WERI-Rb-1 (cell line): ENCODE data around the gene CTDP1.

Experiments
- DNase-seq: peaks from one replicate; pipeline ENCODE4 v3.0.0-alpha.2; 2020
- H3K27ac ChIP-seq: fragments of 250-450 bp; sonication (Bioruptor Pico); 2 replicates; pipeline ENCODE4 v1.5.1; 2020; ENCODE audit warnings: mild to moderate bottlenecking, moderate library complexity
- H3K27me3 ChIP-seq: fragments of 250-450 bp; sonication (Bioruptor Pico); 2 replicates; pipeline ENCODE4 v1.5.1; 2021; ENCODE audit warnings: mild to moderate bottlenecking, low read depth, moderate library complexity; ENCODE audit not compliant: insufficient read depth, severe bottlenecking
- H3K36me3 ChIP-seq: fragments of 250-450 bp; sonication (Bioruptor Pico); 2 replicates; pipeline ENCODE4 v1.5.1; 2020; ENCODE audit warnings: mild to moderate bottlenecking, moderate library complexity
- H3K4me3 ChIP-seq: 2 replicates; pipeline ENCODE4 v1.5.1; 2011; ENCODE audit warnings: low read depth, mild to moderate bottlenecking, control low read depth, low read length
- H3K9me3 ChIP-seq: fragments of 250-450 bp; sonication (Bioruptor Pico); 2 replicates; pipeline ENCODE4 v1.5.1; 2021; ENCODE audit warnings: mild to moderate bottlenecking, moderate library complexity; ENCODE audit not compliant: severe bottlenecking
- TF ChIP-seq, protein P1 (sequence below): IDR thresholded peaks from 2 replicates; pipeline ENCODE4 v1.5.1; 2011; ENCODE audit warnings: low read depth, mild to moderate bottlenecking, control low read depth, inconsistent platforms, low read length

CTDP1 gene

DNA sequence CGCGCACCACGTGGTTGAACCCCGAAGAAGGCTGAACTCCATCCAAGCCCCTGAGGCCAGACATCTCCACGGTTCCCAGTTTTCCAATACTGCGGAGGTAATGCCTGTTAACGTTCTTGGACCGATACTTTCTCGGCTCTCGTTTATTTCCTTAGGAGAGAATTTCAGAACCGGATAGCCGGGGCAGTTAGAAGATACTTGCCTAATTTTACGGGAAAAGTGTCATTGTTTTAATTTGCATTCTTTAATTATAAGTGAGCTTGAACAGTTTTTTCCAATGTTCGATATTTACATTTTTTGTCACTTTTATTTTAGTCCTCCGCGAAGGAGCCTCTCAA, 107.9 kb downstream of the CTDP1 start:
- no peak for DNase-seq
- Histone ChIP-seq H3K27me3 (no peaks in the 10 kb centered on the region), H3K4me3 (no peak overlapping the region), H3K36me3 (no peaks in the 10 kb centered on the region), H3K27ac (no peak overlapping the region), H3K9me3 (no peaks in the 10 kb centered on the region)
- TF ChIP-seq, protein P1, sequence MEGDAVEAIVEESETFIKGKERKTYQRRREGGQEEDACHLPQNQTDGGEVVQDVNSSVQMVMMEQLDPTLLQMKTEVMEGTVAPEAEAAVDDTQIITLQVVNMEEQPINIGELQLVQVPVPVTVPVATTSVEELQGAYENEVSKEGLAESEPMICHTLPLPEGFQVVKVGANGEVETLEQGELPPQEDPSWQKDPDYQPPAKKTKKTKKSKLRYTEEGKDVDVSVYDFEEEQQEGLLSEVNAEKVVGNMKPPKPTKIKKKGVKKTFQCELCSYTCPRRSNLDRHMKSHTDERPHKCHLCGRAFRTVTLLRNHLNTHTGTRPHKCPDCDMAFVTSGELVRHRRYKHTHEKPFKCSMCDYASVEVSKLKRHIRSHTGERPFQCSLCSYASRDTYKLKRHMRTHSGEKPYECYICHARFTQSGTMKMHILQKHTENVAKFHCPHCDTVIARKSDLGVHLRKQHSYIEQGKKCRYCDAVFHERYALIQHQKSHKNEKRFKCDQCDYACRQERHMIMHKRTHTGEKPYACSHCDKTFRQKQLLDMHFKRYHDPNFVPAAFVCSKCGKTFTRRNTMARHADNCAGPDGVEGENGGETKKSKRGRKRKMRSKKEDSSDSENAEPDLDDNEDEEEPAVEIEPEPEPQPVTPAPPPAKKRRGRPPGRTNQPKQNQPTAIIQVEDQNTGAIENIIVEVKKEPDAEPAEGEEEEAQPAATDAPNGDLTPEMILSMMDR: no peak

DNA sequence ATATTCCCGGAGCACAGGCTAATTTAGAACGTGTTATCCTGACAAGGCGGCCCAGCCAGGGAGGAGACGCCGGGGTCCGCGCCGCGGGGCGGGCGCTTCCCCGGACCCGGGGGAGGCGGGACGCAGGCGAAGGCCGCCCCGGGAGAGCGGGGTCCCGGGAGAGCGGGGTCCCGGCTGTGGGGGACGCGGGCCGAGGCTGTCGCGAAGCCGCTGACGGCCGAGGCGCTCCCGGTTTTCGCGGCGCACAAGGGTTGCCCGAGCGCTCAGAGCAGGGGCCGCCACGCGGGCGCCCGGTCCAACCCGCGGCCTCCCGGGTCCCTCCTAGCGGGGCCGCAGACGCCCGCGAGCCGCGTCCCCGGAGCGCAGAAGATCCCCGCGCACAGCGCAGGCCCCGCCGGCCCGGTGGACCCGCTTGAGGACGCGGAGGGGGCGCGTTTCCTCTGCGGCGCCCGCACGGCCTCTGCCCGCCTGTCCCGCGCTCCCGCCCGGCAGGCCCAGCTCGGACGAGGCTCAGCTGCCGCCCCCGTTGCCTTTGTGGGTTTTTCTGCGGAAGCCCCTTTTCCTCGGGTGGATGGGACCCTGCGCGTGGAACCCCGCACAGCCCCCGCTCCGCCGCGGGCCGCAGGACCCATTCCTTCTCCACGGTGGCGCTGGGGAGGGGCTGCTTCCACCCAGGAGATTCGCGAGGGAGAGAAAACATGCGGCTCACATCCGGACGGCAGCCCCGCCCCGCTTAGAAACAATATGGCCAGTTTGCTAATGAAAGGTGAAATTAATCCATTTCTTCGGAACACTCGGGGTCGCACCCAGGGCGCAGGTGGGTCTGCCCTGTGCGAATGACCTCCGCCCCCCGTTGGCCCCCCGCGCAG, 108.5 kb downstream of the CTDP1 start:
- TF ChIP-seq, protein P1: no peak
- Histone ChIP-seq H3K36me3 (no peaks in the 10 kb centered on the region), H3K9me3 (no peaks in the 10 kb centered on the region), H3K27me3 (no peaks in the 10 kb centered on the region), H3K27ac (no peak overlapping the region), H3K4me3 (no peak overlapping the region)
- DNase-seq: no peak

DNA sequence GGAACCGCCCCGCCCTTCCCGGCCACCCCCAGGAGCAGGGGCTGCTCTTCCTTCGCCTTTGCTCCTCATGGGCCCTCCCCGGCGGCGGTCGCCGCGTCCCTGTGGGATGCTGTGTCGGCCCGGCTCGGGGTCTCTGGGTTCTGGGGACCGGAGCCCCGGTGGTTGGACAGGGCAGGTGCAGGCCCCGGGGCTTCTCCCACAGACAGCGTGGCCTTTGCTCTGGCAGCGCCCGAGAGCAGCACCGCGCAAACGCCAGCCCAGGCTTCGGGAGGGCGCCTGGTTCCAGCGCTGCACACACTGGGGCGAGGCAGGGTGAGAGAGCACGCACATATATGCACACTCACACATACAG, 109.1 kb downstream of the CTDP1 start:
- no peak overlapping the region for H3K4me3 ChIP-seq
- TF ChIP-seq, protein P1: peak; percentile 21; the same call in 1 of the 2 replicates
- no peak for DNase-seq
- no peak overlapping the region for H3K27ac ChIP-seq
- H3K9me3 ChIP-seq: no peaks in the 10 kb centered on the region
- no peaks in the 10 kb centered on the region for H3K36me3 ChIP-seq
- H3K27me3 ChIP-seq: no peaks in the 10 kb centered on the region

DNA sequence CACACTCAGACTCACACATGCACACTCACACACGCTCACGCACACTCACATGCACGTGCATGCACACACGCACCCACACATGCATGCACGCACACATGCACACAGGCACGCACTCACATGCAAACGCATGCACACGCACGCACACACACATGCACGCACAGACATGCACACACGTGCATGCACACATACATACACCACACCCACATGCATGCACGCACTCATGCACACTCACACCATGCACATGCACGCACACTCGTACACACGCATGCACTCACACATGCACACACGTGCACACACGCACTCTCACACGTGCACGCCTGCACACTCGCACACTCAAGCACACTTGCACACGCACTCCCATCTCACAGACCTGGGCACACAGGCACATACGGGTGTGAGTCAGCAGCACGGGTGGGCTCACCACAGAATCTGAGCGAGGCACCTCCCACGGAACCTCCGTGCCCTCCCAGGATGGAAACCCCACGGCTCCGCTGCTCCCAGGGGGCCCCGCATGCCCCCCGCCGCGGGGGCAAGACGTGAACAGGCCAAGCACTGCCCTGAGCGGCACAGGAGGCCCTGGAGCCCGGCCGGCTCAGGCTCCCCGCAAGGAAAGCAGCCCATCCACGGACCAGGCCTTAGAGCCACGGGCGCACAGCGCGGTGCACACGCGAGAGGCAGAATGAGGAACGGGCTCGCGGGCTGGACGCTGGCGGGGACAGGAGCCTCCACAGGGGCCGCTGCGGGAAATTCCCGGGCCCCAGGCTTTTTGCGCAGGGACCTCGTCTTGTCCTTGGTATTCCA, 109.7 kb downstream of the CTDP1 start:
- no peaks in the 10 kb centered on the region for H3K36me3 ChIP-seq
- DNase-seq: no peak
- H3K27ac ChIP-seq: no peak overlapping the region
- H3K9me3 ChIP-seq: no peaks in the 10 kb centered on the region
- no peaks in the 10 kb centered on the region for H3K27me3 ChIP-seq
- no peak overlapping the region for H3K4me3 ChIP-seq
- TF ChIP-seq, protein P1: no peak

DNA sequence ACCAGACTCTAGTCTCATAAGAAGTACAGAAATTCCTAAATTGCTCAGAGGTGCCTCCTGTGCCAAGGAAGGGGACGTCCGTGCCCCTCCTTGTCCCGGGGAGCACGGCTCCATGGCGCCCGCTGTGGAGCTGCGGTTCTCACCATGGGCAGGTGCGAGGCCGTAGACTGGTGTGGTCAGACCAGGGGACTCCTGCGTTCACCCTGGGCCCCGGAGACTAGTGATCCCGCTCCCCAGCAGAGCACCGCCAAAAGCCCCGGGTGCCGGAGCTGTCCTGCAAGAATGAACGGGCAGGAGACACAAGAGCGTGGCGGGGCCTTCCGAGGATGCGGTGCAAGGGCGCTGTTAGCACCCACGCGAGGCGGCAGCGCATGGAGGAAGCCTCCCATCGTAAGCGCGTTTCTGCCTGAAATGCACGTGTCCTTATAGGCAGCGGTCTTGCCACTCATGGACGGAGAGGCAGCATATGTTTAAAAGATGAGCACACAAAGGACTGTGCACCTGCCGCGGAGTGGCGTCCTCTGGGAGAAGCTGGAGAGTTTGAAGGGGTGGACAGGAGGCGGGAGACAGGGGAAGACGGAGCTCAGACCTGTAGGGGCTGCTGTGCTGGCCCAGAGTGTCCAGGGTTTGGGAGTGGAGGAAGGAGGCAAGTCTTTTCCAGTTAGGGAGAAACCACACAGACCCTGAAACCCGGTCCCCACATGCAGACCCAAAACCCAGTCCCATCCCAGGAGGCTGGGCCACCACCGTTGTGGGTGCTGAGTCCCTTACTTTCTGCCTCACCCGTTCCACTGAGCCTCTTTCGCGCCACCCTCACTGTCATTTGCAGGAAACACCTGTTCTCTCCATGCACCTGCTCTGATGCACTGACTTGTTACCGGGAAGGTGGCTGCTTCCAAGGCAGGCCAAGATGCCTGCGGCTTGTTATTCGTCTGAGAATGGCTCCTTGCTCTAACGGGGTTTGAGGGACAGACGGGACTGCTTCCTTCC, 110.6 kb downstream of the CTDP1 start:
- Histone ChIP-seq H3K36me3 (no peaks in the 10 kb centered on the region), H3K9me3 (no peaks in the 10 kb centered on the region), H3K27me3 (no peaks in the 10 kb centered on the region), H3K4me3 (no peak overlapping the region), H3K27ac (no peak overlapping the region)
- no peak for DNase-seq
- TF ChIP-seq, protein P1: no peak
